SK-N-SH (cell line): ENCODE data around the gene CEBPZ. TPM values are rescaled to one million over a fixed set of nuclear protein-coding genes. Genes with fewer than 3 reads are reported as not detected.

ENCODE experiments used
- CTCF ChIA-PET: fragments of 300-600, 350-600 bp; formaldehyde crosslinking; extraction: SDS; loops from one replicate; lab custom pipeline; 2021; lab: Yijun Ruan, JAX
- POLR2A ChIA-PET: fragments of 350-600 bp; sonication (Branson Sonifier 250); formaldehyde crosslinking; extraction: SDS; loops from one replicate; lab custom pipeline; 2020; ENCODE audit warnings: antibody characterized with exemption, inconsistent platforms; lab: Yijun Ruan, JAX
- DNase-seq: peaks from one replicate; pipeline ENCODE4 v3.0.0; 2012
- H2AFZ ChIP-seq: fragments of 200-600 bp; sonication (generic); 2 replicates; pipeline ENCODE4 v1.8.1; 2016; ENCODE audit warnings: antibody characterized with exemption, mild to moderate bottlenecking, low read depth
- H3F3A ChIP-seq: fragments of 200-600 bp; sonication (generic); replicated peaks from 2 replicates; pipeline ENCODE3; 2016; ENCODE audit warnings: antibody characterized with exemption, mild to moderate bottlenecking; ENCODE audit not compliant: insufficient read depth
- H3K27ac ChIP-seq, 2 experiments: fragments of 200-500 bp in 1 of 2; fragments of 200-600 bp in 1 of 2; sonication (Bioruptor generic) in 1 of 2; sonication (generic), shearing (Covaris generic) in 1 of 2; 2 replicates each; pipeline versions ENCODE4 v1.5.1 to v1.6.1; 2014 to 2016; ENCODE audit warnings: low read depth in 2 of 2, inconsistent platforms in 1 of 2, low read length in 1 of 2, mild to moderate bottlenecking in 1 of 2, mixed read lengths in 1 of 2
- H3K27me3 ChIP-seq: fragments of 200-600 bp; sonication (generic), shearing (Covaris generic); 2 replicates; pipeline ENCODE4 v1.6.1; 2016; ENCODE audit warnings: mixed run types; ENCODE audit not compliant: insufficient read depth
- H3K36me3 ChIP-seq, 2 experiments: fragments of 200-500 bp in 1 of 2; fragments of 200-600 bp in 1 of 2; sonication (Bioruptor generic) in 1 of 2; sonication (generic) in 1 of 2; replicated peaks in 1 of 2; 2 replicates each; pipeline versions ENCODE3 to v1.5.1; 2014 to 2016; ENCODE audit warnings: low read length in 1 of 2, mild to moderate bottlenecking in 1 of 2; ENCODE audit not compliant: insufficient read depth in 2 of 2, control insufficient read depth in 1 of 2
- H3K4me1 ChIP-seq, 2 experiments: fragments of 200-500 bp in 1 of 2; fragments of 200-600 bp in 1 of 2; sonication (Bioruptor generic) in 1 of 2; sonication (generic), shearing (Covaris generic) in 1 of 2; 2 replicates each; pipeline versions ENCODE4 v1.5.1 to v1.6.1; 2014 to 2016; ENCODE audit warnings: low read depth in 1 of 2, low read length in 1 of 2, mixed run types in 1 of 2; ENCODE audit not compliant: insufficient read depth in 2 of 2, control insufficient read depth in 1 of 2
- H3K4me2 ChIP-seq: fragments of 200-600 bp; sonication (generic), shearing (Covaris generic); 2 replicates; pipeline ENCODE4 v1.6.1; 2017; ENCODE audit warnings: mixed run types
- H3K4me3 ChIP-seq, 2 experiments: fragments of 200-500 bp in 1 of 2; fragments of 200-600 bp in 1 of 2; sonication (Bioruptor generic) in 1 of 2; sonication (generic), shearing (Covaris generic) in 1 of 2; 2 replicates each; pipeline versions ENCODE4 v1.5.1 to v1.8.1; 2014 to 2016; ENCODE audit warnings: low read depth in 2 of 2, inconsistent platforms in 1 of 2, low read length in 1 of 2, mild to moderate bottlenecking in 1 of 2, mixed read lengths in 1 of 2, moderate library complexity in 1 of 2
- H3K79me2 ChIP-seq: fragments of 200-600 bp; sonication (generic); 2 replicates; pipeline ENCODE4 v1.8.1; 2017; ENCODE audit warnings: mild to moderate bottlenecking; ENCODE audit not compliant: insufficient read depth
- H3K9ac ChIP-seq: fragments of 200-600 bp; sonication (generic); 2 replicates; pipeline ENCODE4 v1.6.1; 2017; ENCODE audit warnings: mixed run types
- H3K9me2 ChIP-seq: fragments of 200-600 bp; sonication (generic); 2 replicates; pipeline ENCODE4 v1.6.1; 2017; ENCODE audit warnings: mixed run types
- H3K9me3 ChIP-seq: fragments of 200-600 bp; sonication (generic); 2 replicates; pipeline ENCODE4 v1.6.1; 2017; ENCODE audit warnings: mixed run types, mild to moderate bottlenecking, moderate library complexity
- H4K20me1 ChIP-seq: fragments of 200-600 bp; sonication (generic); 2 replicates; pipeline ENCODE4 v1.6.1; 2017; ENCODE audit warnings: mild to moderate bottlenecking, mixed run types; ENCODE audit not compliant: insufficient read depth
- CHD2 ChIP-seq: fragments of 150-350 bp; IDR thresholded peaks from 2 replicates; pipeline ENCODE4 v1.6.1; 2018; ENCODE audit warnings: low read length; ENCODE audit not compliant: partially characterized antibody
- FOXJ3 ChIP-seq: sonication (generic); formaldehyde crosslinking; IDR thresholded peaks from 2 replicates; pipeline ENCODE4 v1.5.1; 2020; ENCODE audit warnings: mild to moderate bottlenecking, missing genetic modification reagents
- FOXM1 ChIP-seq: IDR thresholded peaks from 2 replicates; pipeline ENCODE4 v1.4.0; 2012; ENCODE audit warnings: low read depth, mild to moderate bottlenecking
- JUND ChIP-seq: IDR thresholded peaks from 2 replicates; pipeline ENCODE4 v1.4.0; 2012
- MXI1 ChIP-seq: IDR thresholded peaks from 2 replicates; pipeline ENCODE4 v1.6.1; 2012; ENCODE audit warnings: mild to moderate bottlenecking, low read depth, low read length, improper control_type of control experiment
- NFIC ChIP-seq: IDR thresholded peaks from 2 replicates; pipeline ENCODE4 v1.4.0; 2012; ENCODE audit warnings: borderline replicate concordance
- PBX3 ChIP-seq: IDR thresholded peaks from 2 replicates; pipeline ENCODE4; 2012
- POLR2AphosphoS5 ChIP-seq: IDR thresholded peaks from 2 replicates; pipeline ENCODE4 v1.6.1; 2012; ENCODE audit warnings: low read depth, low read length
- RXRA ChIP-seq: IDR thresholded peaks from 2 replicates; pipeline ENCODE4 v1.4.0; 2012; ENCODE audit warnings: low read depth, mild to moderate bottlenecking, borderline replicate concordance
- SIN3A ChIP-seq: IDR thresholded peaks from 2 replicates; pipeline ENCODE4 v1.6.1; 2012; ENCODE audit warnings: low read depth, mild to moderate bottlenecking, low read length, moderate library complexity, borderline replicate concordance
- SMC3 ChIP-seq: IDR thresholded peaks from 2 replicates; pipeline ENCODE4 v1.6.1; 2012; ENCODE audit warnings: low read depth, low read length, improper control_type of control experiment
- TEAD4 ChIP-seq: IDR thresholded peaks from 2 replicates; pipeline ENCODE4 v1.4.0; 2012; ENCODE audit warnings: mild to moderate bottlenecking, borderline replicate concordance; ENCODE audit not compliant: insufficient read depth
- WGBS: methylation state at CpG from one replicate; pipeline ENCODE4 v1.1.6; 2017; ENCODE audit warnings: low lambda C conversion rate; 5-methylcytosine and 5-hydroxymethylcytosine counted together
- polyA plus RNA-seq, 3 experiments: library from polyadenylated mRNA; depleted of rRNA; stranded (reverse); fragments of >200 nt; gene quantifications; 2 replicates each; pipeline ENCODE4 v1.2.3, GENCODE V29; 2012
- TF ChIP-seq, protein P1 (sequence below): IDR thresholded peaks from 2 replicates; pipeline ENCODE4 v1.4.0; 2012; ENCODE audit warnings: low read depth, borderline replicate concordance

CEBPZ gene
- polyA plus RNA-seq, 1 of the 3 experiments (the other 2 are of a cell fraction) = 9.7 TPM

- ChIA-PET POLR2A (no interaction called here), CTCF (interaction anchor here (1.6 to 1.8 kb wide), 3 partner anchors 13 to 30 kb away, joined by 8 to 9 read pairs (median 8); no protein-coding TSS in a partner anchor)
- Histone ChIP-seq H3K9me3 (peaks cover 4% of the 10 kb centered on the region; the same call in 1 of the 2 replicates), H3K27me3 (no peaks in the 10 kb centered on the region), H3K79me2 (peaks cover 56% of the 10 kb centered on the region), H3K27ac (peak overlapping the region in 1 of 2 experiments; percentile 16; a peak in 1 of 4 replicates), H3F3A (peaks cover 20% of the 10 kb centered on the region), H3K4me1 (peaks cover 6 to 15% of the 10 kb centered on the region in 2 experiments; a peak in 3 of 4 replicates), H3K4me2 (no peak overlapping the region), H3K9ac (no peak overlapping the region), H2AFZ (no peak overlapping the region), H4K20me1 (peaks cover 6% of the 10 kb centered on the region; the same call in 1 of the 2 replicates), H3K36me3 (peaks cover 36 to 45% of the 10 kb centered on the region in 2 experiments), H3K4me3 (no peak overlapping the region), H3K9me2 (no peaks in the 10 kb centered on the region; the same call in 1 of the 2 replicates)
- DNase-seq = no peak
- 96% methylated on average over 8 of the region's 8 CpGs for whole genome bisulfite sequencing
- no peak for TF ChIP-seq FOXJ3
- no peak for TF ChIP-seq RXRA
- no peak for TF ChIP-seq PBX3
- TF ChIP-seq JUND = no peak
- TF ChIP-seq, protein P1, sequence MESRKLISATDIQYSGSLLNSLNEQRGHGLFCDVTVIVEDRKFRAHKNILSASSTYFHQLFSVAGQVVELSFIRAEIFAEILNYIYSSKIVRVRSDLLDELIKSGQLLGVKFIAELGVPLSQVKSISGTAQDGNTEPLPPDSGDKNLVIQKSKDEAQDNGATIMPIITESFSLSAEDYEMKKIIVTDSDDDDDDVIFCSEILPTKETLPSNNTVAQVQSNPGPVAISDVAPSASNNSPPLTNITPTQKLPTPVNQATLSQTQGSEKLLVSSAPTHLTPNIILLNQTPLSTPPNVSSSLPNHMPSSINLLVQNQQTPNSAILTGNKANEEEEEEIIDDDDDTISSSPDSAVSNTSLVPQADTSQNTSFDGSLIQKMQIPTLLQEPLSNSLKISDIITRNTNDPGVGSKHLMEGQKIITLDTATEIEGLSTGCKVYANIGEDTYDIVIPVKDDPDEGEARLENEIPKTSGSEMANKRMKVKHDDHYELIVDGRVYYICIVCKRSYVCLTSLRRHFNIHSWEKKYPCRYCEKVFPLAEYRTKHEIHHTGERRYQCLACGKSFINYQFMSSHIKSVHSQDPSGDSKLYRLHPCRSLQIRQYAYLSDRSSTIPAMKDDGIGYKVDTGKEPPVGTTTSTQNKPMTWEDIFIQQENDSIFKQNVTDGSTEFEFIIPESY = no peak
- TF ChIP-seq SMC3 = no peak
- no peak for TF ChIP-seq NFIC
- no peak for TF ChIP-seq POLR2AphosphoS5
- no peak for TF ChIP-seq CHD2
- TF ChIP-seq MXI1 = no peak
- no peak for TF ChIP-seq FOXM1
- no peak for TF ChIP-seq SIN3A
- TF ChIP-seq TEAD4 = no peak
- TF ChIP-seq, all 33 proteins: peak for 0
Measured at GRCh38 chr2:37198681-37199065, 32.7 kb downstream of the CEBPZ start.
